ENCODE data around the gene FAM120C.
A peak's percentile ranks its signal among the peaks of the same experiment; 100 is the strongest.

FAM120C gene, protein sequence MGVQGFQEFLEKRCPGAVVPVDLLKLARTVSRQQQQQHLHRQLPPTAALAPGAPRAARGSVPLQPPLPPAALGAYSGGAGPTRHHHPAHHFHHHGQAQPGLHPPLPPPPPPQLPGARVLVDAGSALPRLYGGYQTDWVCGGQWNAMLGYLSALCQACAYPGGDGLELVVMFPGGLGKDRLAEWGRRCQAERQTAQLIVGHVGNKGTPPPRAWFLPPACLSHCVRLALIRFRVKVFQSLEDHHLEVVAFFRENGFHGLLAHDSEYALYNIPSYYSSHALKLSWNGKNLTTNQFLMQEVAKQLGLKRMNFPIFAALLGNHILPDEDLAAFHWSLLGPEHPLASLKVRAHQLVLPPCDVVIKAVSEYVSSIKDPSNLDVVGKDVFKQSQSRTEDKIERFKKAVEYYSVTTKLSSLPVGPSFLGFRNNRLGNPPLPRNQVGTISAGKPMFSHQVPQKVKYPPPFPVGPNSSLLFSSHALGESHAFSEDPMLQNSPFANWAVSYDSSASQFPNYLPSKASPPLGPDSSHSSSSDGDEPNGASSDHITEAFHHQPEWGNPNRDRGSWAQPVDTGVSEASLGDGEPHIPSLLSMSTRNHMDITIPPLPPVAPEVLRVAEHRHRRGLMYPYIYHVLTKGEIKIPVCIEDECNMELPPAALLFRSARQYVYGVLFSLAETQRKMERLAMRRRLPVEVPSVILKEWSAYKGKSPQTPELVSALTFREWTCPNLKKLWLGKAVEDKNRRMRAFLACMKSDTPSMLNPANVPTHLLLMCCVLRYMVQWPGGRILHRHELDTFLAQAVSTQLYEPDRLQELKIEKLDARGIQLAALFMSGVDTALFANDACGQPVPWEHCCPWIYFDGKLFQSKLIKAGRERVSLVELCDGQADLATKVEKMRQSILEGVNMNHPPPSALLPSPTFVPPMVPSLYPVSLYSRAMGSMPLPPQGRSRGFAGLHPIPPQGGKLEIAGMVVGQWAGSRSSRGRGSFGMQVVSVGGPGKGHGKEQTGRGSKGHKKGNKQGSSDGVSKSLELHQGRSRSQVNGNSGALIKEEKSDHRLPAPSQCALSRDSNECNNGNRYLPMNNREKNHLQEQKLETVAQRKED

DNA sequence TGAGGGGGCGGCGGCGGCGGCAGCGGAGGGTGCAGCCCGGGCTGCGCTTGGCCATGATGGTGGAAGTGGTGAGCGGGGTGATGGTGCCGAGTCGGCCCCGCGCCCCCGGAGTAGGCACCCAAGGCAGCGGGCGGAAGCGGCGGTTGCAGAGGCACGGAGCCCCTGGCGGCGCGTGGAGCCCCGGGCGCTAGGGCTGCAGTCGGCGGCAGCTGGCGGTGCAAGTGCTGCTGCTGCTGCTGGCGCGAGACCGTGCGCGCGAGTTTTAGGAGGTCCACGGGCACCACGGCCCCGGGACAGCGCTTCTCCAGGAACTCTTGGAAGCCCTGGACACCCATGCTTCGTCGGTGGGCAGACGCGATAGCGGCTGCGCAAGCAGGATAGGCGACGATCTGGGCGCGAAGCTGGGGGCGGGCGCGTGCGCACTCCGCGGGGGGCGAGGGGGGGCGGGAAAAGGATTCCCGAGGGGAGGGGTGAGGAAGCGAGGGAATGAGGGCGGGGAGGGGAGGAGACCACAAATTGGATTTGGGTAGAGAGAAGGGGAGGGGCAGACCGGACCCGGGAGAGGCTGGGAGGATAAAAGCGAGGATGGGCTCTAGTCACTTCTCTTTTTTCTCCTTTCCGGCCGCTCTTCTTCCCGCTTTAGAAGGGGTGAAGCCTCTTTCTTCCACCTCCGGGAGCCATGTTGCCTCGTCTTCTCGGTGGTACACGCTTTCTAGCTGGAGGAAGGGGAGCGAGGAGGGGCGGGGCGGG lies at the start of gene FAM120C:
Gene FAM120C (minus strand): TSS at position 391 of the 750 bp plus-strand sequence. CDS start 56 bp downstream, at position 335.
- DNase-seq: peak; percentile 53

GRCh38 chrX:54230435-54231148 lies 47.5 kb upstream of the FAM120C start:
- DNase-seq: no peak

GRCh38 chrX:54223581-54223980 lies 40.5 kb upstream of the FAM120C start:
- no peak for DNase-seq

GRCh38 chrX:54213603-54214002 lies 30.5 kb upstream of the FAM120C start:
- no peak for DNase-seq

GRCh38 chrX:54208531-54208930 lies 25.5 kb upstream of the FAM120C start:
- DNase-seq: no peak

GRCh38 chrX:54198262-54198661 lies 15.2 kb upstream of the FAM120C start:
- DNase-seq: no peak

- DNase-seq: no peak
Measured at GRCh38 chrX:54194982-54195588, 12.0 kb upstream of the FAM120C start.

DNA sequence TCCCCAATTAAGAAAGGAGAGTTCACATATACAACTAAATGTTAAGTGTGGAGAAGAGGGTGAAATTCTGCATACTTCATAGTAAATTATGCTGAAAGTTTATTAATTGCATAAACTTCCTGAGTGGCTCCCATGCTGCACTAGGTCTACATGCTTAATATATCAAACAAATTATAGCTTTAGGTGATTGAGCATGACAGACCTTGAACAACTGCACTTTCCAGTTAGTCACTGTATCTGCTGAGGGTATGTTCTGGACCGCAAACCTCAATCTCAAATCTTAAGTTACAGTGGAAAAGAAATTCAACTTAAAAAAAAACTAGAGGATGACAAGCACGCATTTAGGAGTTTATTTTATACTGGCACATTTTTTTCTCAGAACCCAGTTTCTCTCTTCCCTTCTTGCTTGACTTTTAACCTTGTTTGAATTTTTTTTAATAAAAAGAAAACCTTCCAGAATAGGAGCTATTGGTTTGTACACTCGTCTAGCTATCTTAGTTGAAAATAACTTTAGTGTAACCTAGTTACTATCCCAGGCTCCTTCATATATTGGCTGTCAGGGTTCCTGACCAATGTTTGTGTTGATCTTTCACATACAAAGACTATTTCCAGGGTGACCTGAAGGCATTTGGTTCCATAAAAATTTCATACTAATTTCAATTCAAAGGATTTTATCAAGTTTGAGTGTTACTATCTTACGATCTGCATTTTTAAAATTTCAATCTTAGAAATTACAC lies 10.2 kb upstream of the FAM120C start:
- DNase-seq: no peak

- DNase-seq: no peak
Measured at GRCh38 chrX:54184474-54184873, 1.4 kb upstream of the FAM120C start.

GRCh38 chrX:54182194-54182863 lies 725 bp downstream of the FAM120C start:
- no peak for DNase-seq

- DNase-seq: no peak
Measured at GRCh38 chrX:54181202-54181953, 1.7 kb downstream of the FAM120C start.

DNA sequence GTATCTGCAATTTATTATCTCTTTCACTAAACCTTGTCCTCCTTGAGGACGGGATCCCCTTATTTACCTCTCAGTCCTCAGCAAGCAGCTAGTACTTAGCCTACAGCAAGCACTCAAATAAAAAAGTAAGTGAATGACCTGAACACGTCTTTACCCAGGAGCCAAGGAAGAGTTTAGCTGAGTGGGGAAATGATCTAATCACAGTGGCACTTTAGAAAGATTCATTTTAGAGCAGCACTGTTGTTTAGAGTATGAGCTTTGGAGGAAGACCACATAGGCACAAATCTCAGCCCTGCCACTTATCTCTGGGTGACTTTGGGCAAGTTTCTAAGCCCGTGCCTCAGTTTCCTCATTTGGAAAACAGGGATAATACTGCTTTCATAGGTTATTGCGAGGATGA lies 2.7 kb downstream of the FAM120C start:
- no peak for DNase-seq

DNA sequence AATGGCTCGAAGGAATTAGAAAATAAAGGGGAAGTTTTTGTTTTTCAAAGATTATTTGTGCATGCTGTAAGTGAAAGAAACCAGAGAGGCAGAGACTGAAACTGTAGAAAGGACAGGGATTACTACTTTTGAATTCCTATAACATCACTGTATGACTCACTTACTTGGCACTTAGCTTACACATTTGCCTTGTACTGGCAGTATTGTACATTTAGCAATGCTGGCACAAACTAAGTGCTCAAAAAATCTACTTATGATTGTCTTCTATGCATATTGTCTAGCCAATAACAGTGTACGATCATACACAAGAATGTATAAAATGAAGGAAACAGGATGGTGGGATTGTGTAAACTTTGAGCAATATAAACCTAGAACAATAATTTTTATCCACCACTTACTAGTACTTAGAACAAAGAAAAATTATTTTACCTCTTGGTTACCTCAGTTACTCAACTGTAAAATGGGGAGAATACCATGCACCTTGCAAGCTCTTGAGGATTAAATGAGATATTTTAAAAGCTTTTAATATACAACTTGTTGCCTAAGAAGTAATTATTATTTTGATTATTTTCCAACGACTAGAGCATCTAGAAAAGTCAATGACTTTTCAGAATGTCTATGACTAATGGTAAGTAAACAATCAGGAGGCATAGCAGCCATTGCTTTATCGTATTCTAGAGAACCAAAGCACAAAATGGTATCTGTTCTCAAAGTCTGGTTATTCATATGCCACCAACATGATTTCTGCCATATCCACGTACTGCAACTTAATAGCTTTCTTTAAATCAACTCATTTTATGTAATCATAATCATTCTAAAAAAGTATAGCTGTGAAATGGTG lies 4.7 kb downstream of the FAM120C start:
- DNase-seq: no peak

DNA sequence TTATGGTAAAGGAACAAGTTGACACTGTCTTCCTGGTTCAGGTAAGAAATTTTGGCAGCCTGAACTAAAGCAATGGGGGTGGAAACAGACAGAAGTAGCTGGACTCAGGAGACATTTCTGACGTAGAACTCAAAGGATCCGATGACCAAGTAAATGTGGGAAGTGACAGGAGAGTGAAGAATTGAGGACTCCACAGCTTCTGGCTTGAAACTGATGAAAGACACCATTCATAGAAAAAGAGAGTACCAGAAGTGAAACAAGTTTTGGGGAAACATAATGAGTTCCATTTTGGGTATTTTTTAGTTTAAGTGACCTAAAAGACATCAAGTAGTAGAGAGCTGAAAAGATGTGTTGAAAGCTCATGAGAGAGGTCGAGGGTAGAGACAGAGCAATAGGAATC lies 5.7 kb downstream of the FAM120C start:
- no peak for DNase-seq

DNA sequence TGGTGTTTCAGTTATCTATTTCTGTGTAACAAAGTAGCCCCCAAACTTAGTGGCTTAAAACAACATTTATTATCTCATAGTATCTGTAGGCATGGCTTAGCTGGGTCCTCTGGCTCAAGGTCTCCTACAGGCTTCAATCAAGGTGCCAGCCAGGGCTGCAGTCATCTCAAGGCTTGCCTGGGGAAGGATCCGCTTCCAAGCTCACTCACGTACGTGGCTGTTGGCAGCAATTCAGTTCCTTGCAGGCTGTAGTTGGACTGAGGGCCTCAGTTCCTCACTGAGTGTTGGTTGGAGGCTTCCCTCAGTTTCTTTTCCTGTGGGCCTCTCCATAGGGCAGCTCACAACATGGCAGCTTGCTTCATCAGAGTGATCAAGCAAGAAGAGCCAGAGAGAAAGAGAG lies 9.3 kb downstream of the FAM120C start:
- DNase-seq: no peak

DNA sequence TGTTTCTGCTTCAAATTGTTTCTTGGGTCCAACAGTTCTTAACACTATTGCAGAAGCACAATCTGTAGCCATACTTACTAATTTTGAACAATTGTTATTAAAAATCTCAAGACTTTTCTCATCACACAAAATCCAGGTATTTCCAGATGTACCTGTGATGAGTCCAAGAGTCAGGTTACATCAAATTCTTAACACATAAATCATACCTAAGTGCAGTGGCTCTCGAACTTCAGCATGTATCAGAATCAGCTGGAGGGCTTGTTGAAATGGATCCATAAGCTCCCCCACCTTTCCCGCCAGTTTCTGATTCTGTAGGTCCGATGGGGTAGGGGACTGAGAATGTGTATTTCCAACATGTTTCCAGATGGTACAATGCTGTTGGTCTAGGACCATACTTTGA lies 10.6 kb downstream of the FAM120C start:
- DNase-seq: no peak

DNA sequence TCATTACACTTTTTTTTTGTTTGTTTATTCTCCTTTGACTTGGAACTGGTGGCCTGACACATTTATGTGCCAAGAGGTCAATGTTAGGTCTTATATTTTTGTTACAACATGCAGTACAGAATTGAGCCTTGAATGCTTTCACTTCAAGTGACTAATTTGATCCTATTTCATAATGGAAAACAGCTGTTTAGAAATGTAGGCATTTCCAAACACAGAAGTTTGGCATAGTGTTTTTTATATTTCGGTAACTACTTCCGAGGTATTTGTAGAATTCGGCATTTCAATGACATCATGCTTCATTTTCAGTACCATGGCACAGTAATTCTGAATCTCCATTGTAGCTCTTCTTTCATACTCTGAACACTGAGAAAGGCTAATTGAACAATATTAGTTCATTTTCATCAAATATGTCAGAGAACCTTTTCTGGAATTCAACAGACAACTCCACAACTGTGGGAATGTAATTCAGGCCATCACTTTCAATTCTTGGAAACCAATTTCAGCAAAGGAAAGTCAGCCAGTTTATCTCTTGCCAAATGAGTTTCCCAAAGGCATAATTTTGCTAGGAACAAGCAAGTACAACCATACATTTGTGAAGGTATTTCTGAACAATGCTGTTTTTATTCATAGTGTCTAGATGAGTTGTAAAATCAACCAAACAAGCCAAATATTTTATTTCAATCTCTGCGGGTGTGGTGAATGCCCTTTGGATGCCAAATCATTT lies 11.4 kb downstream of the FAM120C start:
- no peak for DNase-seq

DNA sequence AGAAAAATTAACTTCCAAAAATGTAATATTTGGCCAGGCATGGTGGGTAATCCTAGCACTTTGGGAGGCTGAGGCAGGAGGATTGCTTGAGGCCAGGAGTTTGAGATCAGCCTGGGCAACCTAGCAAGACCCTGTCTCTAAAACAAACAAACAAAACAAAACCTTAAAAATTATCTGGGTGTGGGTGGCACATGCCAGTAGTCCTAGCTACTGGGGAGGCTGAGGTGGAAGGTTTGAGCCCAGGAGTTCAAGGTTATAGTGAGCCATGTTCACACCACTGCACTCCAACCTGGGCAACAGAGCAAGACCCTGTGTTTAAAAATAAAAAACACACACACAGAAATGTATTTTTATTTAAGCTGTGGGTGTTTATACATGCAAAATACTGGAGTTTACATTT lies 12.0 kb downstream of the FAM120C start:
- no peak for DNase-seq
